GM19467 (cell line): ENCODE data around the gene SGMS1.
"Not testable (repeated sequence)": the region's sequence is repeated elsewhere in the genome, so short reads cannot be mapped to it uniquely, and the experiment has no call there.

Source experiments
- ATAC-seq: cut with Tn5 transposase; IDR thresholded peaks from one replicate; pipeline ENCODE4 v1.9.1; 2021; ENCODE audit warnings: mild to moderate bottlenecking, moderate library complexity; ENCODE audit not compliant: unreplicated experiment

Gene SGMS1

GRCh38 chr10:50512743-50513416 lies 110.9 kb downstream of the SGMS1 start:
- peak; percentile 32 for ATAC-seq

GRCh38 chr10:50512214-50512595 lies 111.6 kb downstream of the SGMS1 start:
- ATAC-seq = no peak

- ATAC-seq = peak; percentile 26
Measured at GRCh38 chr10:50511492-50512213, 112.1 kb downstream of the SGMS1 start.

GRCh38 chr10:50510517-50511473 lies 113.0 kb downstream of the SGMS1 start:
- no peak for ATAC-seq

- peak; percentile 61 for ATAC-seq
Measured at GRCh38 chr10:50508315-50509051, 115.3 kb downstream of the SGMS1 start.

GRCh38 chr10:50506861-50507573 lies 116.7 kb downstream of the SGMS1 start:
- no peak for ATAC-seq

- no peak for ATAC-seq
Measured at GRCh38 chr10:50504389-50504788, 119.4 kb downstream of the SGMS1 start.

- no peak for ATAC-seq
Measured at GRCh38 chr10:50503661-50504320, 120.0 kb downstream of the SGMS1 start.

GRCh38 chr10:50503156-50503555 lies 120.6 kb downstream of the SGMS1 start:
- ATAC-seq = not testable (repeated sequence)

GRCh38 chr10:50501924-50502452 lies 121.8 kb downstream of the SGMS1 start:
- ATAC-seq = no peak

GRCh38 chr10:50501478-50501877 lies 122.3 kb downstream of the SGMS1 start:
- ATAC-seq = no peak

GRCh38 chr10:50498465-50498864 lies 125.3 kb downstream of the SGMS1 start:
- no peak for ATAC-seq

GRCh38 chr10:50497758-50498157 lies 126.0 kb downstream of the SGMS1 start:
- ATAC-seq = peak; percentile 90

- ATAC-seq = no peak
Measured at GRCh38 chr10:50496228-50496627, 127.5 kb downstream of the SGMS1 start.

GRCh38 chr10:50490241-50490640 lies 133.5 kb downstream of the SGMS1 start:
- ATAC-seq = no peak

- ATAC-seq = not testable (repeated sequence)
Measured at GRCh38 chr10:50484550-50484949, 139.2 kb downstream of the SGMS1 start.

- no peak for ATAC-seq
Measured at GRCh38 chr10:50480054-50481007, 143.4 kb downstream of the SGMS1 start.
